Lower leg skin (tissue), 4 donors: ENCODE results near the gene DLD. TPM values are rescaled to one million over a fixed set of nuclear protein-coding genes. Genes with fewer than 3 reads are reported as not detected.
A peak's percentile ranks its signal among the peaks of the same experiment; 100 is the strongest.
"Not testable (repeated sequence)": the region's sequence is repeated elsewhere in the genome, so short reads cannot be mapped to it uniquely, and the experiment has no call there.

Experiments
- DNase-seq, 2 donors: peaks; one replicate each; pipeline ENCODE4 v3.0.0-alpha.2; 2019; ENCODE audit warnings: low spot score in 2 of 2
- H3K4me3 ChIP-seq: fragments of 200-600 bp; sonication (generic); 2 replicates; pipeline ENCODE4 v1.5.1; 2017; ENCODE audit warnings: mild to moderate bottlenecking, low read depth; ENCODE audit not compliant: poor library complexity, severe bottlenecking
- POLR2A ChIP-seq, 2 donors: fragments of 450-650 bp; IDR thresholded peaks; one replicate each; pipeline ENCODE4 v1.6.1; 2016 to 2017; ENCODE audit warnings: antibody characterized with exemption in 2 of 2, mild to moderate bottlenecking in 1 of 2, moderate library complexity in 1 of 2
- WGBS, 2 donors: methylation state at CpG; one replicate each; pipeline ENCODE4 v1.1.5; 2018; 5-methylcytosine and 5-hydroxymethylcytosine counted together
- intact Hi-C: fragments of 100-400 bp; cut with DNase I; formaldehyde crosslinking; loops from one replicate; pipeline ENCODE4 v1.15.0; 2023; ENCODE audit warnings: low total_unique reads
- total RNA-seq, 4 donors: library from RNA; depleted of rRNA; stranded (reverse); fragments of >200 nt; gene quantifications; one replicate each; pipeline ENCODE4 v1.1.0, GENCODE V29; 2016
- TF ChIP-seq, protein P1 (sequence below), 3 donors: fragments of 450-650 bp; IDR thresholded peaks; one replicate each; pipeline ENCODE4 v1.5.1; 2016; ENCODE audit warnings: antibody characterized with exemption in 3 of 3, mild to moderate bottlenecking in 3 of 3, moderate library complexity in 2 of 3

Gene DLD
- total RNA-seq, 4 donors from 2014 or later: 52.2 to 139 (median 69.7) TPM

DNA sequence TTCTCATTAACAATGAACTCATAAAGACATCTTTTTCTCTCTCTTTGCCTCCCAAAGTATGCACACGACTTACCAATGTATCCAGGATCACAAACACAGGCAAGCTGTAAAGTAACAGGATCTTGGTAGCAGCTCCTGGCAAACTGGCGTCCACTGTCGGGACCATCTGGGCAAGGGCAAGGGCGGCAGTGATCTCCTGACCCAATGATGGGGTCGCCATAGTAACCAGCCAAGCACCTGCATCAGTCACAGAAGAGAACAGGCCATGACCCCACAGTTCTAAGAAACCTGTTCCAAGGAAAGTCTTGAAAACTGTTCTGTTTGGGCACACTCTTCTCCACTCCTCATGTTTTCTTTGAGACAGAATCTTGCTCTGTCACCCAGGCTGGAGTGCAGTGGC, 64.4 kb downstream of the DLD start:
- TF ChIP-seq POLR2A (IDR thresholded peaks at IDR 0.05): no peak
- TF ChIP-seq, protein P1, sequence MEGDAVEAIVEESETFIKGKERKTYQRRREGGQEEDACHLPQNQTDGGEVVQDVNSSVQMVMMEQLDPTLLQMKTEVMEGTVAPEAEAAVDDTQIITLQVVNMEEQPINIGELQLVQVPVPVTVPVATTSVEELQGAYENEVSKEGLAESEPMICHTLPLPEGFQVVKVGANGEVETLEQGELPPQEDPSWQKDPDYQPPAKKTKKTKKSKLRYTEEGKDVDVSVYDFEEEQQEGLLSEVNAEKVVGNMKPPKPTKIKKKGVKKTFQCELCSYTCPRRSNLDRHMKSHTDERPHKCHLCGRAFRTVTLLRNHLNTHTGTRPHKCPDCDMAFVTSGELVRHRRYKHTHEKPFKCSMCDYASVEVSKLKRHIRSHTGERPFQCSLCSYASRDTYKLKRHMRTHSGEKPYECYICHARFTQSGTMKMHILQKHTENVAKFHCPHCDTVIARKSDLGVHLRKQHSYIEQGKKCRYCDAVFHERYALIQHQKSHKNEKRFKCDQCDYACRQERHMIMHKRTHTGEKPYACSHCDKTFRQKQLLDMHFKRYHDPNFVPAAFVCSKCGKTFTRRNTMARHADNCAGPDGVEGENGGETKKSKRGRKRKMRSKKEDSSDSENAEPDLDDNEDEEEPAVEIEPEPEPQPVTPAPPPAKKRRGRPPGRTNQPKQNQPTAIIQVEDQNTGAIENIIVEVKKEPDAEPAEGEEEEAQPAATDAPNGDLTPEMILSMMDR (IDR thresholded peaks at IDR 0.05): no peak

DNA sequence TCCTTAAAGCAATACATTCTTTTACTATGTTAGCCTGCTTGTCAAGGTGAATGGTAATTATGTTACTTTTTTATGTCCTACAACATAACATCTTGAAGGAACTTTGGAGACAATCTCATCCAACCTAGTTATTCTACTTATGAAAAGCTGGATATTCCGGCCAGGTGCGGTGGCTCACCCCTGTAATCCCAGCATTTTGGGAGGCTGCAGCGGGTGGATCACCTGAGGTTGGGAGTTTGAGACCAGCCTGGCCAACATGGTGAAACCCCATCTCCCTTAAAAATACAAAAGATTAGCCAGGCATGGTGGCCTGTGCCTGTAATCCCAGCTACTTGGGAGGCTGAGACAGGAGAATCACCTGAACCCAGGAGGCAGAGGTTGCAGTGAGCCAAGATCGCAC, 66.0 kb downstream of the DLD start:
- peak in 1 of 2 donors; percentile 78 for DNase-seq
- 97% methylated on average over 4 of the region's 4 CpGs for WGBS, 2 donors
- intact Hi-C loops, H3K4me3 ChIP-seq: not testable (repeated sequence)

More for the DNA sequence above, 64.4 kb downstream of the DLD start:
- 93 to 99% methylated on average over 5 of the region's 5 CpGs for WGBS, 2 donors
- intact Hi-C loops: no loop called here
- no peak overlapping the region for H3K4me3 ChIP-seq
- no peak for DNase-seq

DNA sequence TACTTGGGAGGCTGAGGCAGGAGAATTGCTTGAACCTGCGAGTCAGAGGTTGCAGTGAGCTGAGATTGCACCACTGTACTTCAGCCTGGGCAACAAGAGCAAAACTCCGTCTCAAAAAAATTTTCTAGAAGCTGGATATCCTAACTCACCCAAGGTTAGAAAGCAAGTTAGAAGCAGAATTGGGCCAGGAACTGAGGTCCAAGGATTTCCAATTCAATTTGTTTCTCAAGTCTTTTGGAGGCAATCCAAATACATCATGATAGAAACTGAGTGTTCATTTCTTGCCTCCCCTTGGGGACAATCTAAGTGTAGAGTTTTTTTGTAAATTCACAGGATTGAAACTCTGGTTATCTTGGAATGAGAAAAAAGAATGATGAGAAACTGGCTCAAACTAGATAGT, 66.5 kb downstream of the DLD start:
- 67 to 72% methylated on average over 2 of the region's 2 CpGs for WGBS, 2 donors
- TF ChIP-seq, protein P1 (IDR thresholded peaks at IDR 0.05): no peak
- TF ChIP-seq POLR2A (IDR thresholded peaks at IDR 0.05): no peak
- intact Hi-C loops: no loop called here
- no peak overlapping the region for H3K4me3 ChIP-seq
- DNase-seq: peak in 1 of 2 donors; percentile 70

DNA sequence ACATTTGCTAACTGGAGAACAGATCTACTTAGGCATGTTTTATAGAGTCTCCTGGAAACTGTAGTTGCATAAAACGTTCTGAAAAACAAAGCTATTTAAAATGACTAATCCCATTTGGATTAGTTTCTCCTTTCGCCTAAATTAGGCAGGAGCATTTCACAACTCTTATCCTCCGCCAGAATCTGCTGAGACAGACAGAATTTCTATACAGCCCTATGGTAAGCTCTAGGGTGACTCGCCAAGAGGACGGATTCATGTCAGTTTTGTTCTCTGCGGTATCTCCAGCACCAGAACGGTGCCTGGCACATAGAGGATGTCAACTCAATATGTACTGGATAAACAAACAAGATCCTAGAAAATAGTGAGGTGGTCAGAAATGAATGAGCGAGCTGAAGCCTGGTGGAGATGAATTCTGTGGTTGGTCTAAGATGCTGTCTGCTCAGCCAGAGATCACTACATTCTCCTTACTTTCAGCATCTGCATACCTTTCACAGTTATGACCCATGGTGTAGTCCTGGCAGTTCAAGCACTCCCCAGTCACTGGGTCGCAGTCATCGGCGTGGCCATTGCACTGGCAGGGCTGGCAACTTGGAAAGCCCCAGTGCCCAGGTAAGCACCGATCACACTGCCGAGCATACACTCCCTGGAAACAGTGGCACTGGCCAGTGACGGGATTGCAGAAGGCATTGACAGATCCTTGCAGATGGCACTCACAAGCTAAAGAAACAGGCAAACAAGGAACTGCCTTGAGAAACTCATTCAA, 68.0 kb downstream of the DLD start:
- intact Hi-C loops: no loop called here
- WGBS, 2 donors: 47% methylated on average over 14 of the region's 14 CpGs
- peak; percentile 66 to 83 for DNase-seq
- no peak overlapping the region for H3K4me3 ChIP-seq
- TF ChIP-seq POLR2A (IDR thresholded peaks at IDR 0.05): no peak
- TF ChIP-seq, protein P1 (IDR thresholded peaks at IDR 0.05): no peak

GRCh38 chr7:107959527-107959898, 68.5 kb downstream of the DLD start:
- TF ChIP-seq, protein P1 (IDR thresholded peaks at IDR 0.05): no peak
- no peak for TF ChIP-seq POLR2A (IDR thresholded peaks at IDR 0.05)
- 58 to 64% methylated on average over 10 of the region's 10 CpGs for WGBS, 2 donors
- H3K4me3 ChIP-seq: no peak overlapping the region
- peak in 1 of 2 donors; percentile 80 for DNase-seq
- intact Hi-C loops: no loop called here

DNA sequence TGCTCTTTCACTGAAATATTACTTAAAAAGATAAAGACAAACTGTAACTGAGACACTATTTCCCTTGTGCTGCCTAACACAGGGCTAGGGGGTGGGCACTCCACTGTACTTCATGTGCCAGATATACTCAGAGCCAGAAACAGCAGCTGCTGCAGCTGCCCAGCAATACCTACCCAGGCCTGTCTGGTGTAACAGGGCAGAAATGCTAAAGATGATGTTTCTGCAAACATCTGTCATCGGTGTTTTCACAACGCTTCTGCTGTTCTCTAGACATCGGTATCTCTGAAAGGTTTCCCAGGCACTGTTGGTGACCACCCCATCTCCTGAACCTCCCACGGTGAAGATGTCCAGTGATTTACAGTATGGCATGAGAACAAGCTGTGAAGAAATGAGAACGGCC, 69.3 kb downstream of the DLD start:
- TF ChIP-seq POLR2A (IDR thresholded peaks at IDR 0.05): no peak
- TF ChIP-seq, protein P1 (IDR thresholded peaks at IDR 0.05): no peak
- DNase-seq: no peak
- H3K4me3 ChIP-seq: no peak overlapping the region
- 94 to 97% methylated on average over 5 of the region's 5 CpGs for WGBS, 2 donors
- intact Hi-C loops: no loop called here
